Posterior cingulate gyrus (tissue), 11 donors: Measurements from ENCODE around the gene RALGAPA1.
"Not testable (repeated sequence)": the region's sequence is repeated elsewhere in the genome, so short reads cannot be mapped to it uniquely, and the experiment has no call there.

Experiments
- DNase-seq, 10 donors: peaks; one replicate each; pipeline versions ENCODE4 v3.0.0 to v3.0.0-alpha.2; 2020 to 2021; ENCODE audit warnings: mixed read lengths in 3 of 10
- intact Hi-C: fragments of 100-400 bp; cut with DNase I; formaldehyde crosslinking; loops from one replicate; pipeline ENCODE4 v1.15.1; 2023

The RALGAPA1 gene

DNA sequence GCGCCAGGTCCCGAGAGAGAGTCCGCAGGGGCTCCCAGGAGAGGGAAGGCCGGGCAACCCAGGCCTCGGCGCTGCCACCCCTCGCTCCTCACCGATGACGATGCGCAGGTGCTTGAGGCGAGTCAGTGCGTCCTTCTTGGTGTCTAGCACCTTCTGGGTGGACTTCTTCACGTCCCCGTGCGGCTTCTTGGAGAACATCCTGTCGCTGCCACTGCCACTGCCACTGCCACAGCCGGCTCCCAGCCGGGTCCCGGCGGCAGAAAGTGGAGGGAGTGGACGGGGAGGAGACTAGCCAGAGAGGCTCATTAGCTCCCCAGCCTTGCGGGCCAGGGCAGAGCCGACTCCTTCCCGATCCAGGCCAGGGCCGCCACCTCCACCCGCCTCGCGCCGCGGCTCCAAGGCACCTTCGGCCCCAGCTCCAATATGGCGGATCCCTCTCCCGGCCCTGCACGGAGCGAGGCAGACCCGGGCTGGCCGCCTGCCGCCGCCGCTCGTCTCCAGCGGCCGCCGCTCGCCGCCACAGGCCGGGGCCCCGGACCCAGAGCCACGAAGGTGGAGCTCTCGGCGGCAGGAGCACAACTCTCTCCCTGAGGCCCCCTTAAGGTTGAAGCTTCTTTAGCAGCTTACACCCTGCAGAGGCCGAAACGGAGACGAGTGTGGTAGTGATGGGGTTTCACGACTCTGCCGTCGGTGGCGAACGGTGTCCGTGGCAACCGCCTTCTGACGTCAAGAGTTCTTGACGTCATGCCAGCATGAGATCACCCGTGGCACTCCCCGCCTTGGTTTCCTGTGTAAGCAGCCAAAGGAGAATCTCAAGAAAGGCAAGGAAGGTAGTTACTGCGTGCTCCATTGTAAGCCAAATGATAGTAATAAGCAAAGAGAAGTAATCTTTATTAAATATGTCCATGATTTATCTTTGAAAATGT, at the start of gene RALGAPA1:
Gene RALGAPA1 (minus strand): TSS at position 658 of the 926 bp plus-strand sequence. CDS start 460 bp downstream, at position 198.
- intact Hi-C loops: loop anchor here (1.0 kb wide), 1 partner anchor 17 kb away; the partner anchor contains the start of gene BRMS1L
- peak; percentile 76 to 98 (median 88) for DNase-seq

DNA sequence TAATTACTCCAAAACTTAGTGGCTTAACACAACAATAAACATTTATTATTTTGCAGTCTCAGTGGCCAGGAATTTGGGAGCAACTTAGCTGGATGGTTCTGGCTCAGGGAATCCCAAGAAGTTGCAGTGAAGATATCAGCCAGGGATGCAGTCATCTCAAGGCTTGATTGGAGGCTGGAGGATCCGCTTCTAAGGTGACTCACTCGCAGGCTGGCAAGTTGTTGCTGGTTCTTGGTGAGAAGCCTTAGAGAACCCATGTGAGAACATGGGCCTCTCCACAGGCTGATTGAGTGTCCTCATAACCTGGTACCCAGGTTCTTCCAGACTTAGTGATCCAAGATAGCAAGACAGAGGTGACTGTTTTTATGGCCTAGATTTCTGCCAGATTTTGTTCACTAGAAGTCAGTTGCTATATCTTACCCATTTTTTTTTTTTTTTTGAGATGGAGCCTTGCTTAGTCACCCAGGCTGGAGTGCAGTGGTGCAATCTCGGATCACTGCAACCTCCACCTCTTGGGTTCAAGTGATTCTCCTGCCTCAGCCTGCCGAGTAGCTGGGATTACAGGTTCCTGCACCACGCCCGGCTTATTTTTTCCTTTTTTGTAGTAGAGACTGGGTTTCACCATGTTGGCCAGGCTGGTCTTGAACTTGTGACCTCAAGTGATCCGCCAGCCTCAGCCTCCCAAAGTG, 49.6 kb upstream of the RALGAPA1 start:
- intact Hi-C loops: no loop called here

DNA sequence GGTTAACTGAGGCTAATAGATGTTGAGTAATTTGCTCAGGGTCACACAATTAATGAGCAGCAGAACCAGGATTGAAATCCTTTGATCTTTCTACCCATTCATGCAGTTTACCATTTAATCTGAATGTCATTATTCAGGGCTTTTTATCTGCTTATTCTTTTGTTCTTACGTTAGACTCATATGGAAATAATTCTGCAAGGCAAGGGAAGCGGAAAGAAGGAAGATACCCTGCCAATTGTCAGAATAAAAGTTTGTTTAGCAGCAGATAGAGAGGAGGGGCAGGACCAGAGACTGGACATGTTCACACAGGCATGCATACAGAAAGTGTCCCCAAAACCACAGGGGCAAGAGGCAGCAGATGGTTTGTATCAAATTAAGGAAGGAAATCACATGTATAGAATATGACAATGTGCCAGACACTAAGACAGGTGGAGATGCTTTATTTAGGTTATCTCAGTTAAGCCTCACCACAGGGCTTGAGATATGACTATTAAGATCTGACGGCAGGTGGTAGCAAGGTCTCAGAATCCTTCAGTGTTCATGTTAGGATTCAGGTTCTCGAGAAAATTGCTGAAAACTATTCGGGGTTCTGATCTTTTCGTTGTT, 46.9 kb upstream of the RALGAPA1 start:
- intact Hi-C loops: no loop called here
- no peak for DNase-seq

More for the DNA sequence above, 49.6 kb upstream of the RALGAPA1 start:
- no peak for DNase-seq

DNA sequence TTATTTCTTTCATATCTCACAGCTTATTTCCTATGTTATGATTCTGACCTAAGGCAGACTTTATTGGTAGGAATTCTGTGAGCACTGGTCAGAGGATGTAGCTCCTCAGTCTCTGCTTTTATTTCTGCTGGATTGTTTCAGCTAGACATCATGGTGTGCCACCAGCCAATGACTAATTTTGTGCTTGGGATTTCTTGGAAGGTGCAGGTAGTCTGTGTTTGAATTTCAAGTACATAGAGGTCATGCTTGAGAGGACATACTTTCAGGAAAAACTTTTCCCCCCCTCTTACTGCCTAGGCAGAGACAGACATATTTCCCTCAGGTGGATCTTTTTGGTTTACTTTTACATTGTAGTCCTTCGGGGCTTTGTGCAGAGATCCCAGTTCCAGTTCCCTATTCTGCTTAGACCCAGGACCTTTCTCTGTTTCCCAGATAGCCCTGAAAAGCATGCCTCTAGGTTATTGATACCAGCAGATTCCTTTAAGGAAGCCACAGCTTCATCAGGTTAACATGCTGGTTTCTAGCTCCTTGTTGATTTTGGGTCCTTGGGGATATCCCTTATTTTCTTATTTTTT, 45.7 kb upstream of the RALGAPA1 start:
- DNase-seq: no peak
- intact Hi-C loops: no loop called here

DNA sequence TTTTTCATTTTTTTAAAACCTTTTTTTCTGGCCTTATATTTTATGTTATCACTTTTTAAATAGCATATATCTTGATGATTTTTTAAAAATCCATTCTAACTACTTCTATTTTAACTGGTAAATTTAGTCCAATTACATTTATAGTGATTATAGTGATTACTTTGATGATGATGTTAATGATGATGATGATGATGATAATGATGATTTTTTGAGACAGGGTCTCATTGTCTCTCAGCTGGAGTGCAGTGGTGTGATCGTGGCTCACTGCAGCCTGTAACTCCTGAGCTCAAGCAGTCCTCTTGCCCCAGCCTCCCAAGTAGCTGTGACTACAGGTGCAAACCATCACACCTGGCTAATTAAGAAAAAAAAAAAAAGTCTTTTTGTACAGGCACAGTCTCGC, 44.1 kb upstream of the RALGAPA1 start:
- intact Hi-C loops: no loop called here
- no peak for DNase-seq

DNA sequence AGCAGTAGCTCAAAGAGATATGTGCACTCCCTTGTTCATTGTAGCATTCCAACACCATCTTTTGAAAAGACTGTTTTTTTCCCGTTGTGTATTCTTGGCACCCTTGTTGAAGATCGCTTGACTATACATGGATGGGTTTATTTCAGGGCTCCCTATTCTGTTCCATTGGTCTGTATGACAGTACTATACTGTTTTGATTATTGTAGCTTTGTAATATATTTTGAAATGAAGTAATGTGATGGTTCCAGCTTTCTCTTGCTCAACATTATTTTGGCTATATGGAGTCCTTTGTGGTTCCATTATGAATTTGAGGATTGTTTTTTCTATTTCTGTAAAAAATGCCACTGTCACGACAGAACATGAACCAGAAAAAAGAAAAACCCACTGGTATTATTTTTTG, 42.7 kb upstream of the RALGAPA1 start:
- no peak for DNase-seq
- intact Hi-C loops: no loop called here

DNA sequence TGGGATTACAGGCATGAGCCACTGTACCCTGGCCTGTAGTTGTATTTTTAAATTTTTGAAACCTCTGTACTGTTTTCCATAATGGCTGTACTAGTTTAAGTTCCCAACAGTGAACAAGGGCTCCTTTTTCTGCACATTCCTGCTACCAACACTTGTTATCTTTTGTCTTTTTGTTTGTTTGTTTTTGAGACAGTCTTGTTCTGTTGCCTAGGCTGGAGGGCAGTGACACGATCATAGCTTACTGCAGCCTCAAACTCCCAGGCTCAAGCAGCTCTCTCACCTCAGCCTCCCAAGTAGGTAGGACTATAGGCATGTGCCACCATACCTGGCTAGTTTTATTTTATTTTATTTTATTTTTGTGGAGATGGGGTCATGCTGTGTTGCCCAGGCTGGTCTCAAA, 40.0 kb upstream of the RALGAPA1 start:
- no peak for DNase-seq
- intact Hi-C loops: no loop called here

DNA sequence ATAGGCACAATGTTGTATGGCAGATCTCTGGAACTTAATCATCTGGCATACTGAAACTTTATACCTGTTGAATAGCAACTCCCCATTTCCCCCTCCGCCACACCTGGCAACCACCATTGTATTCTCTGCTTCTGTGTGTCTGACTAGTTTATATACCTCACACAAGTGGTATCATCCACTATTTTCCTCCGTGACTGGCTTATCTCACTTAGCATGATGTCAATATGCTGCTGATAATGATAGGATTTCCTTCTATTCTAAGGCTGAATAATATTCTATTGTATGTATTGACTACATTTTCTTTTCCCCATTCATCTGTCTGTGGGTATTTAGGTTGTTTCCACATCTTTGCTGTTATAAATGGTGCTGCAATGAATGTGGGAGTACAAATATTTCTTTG, 38.5 kb upstream of the RALGAPA1 start:
- intact Hi-C loops: no loop called here
- no peak for DNase-seq

DNA sequence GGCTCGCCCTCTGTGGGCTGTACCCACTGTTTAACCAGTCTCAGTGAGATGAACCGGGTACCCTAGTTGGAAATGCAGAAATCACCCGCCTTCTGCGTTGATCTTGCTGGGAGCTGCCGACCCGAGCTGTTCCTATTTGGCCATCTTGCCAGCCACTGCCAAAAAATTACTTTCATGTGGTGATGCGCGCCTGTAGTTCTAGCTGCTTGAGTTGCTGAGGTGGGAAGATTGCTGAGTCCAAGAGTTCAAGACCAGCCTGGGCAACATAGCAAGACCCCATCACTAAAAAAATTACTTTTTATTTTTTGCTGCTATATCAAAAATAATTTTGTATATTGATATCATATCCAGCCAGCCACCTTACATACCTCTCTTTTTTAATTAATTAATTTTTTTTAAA, 35.4 kb upstream of the RALGAPA1 start:
- no peak for DNase-seq
- intact Hi-C loops: no loop called here

DNA sequence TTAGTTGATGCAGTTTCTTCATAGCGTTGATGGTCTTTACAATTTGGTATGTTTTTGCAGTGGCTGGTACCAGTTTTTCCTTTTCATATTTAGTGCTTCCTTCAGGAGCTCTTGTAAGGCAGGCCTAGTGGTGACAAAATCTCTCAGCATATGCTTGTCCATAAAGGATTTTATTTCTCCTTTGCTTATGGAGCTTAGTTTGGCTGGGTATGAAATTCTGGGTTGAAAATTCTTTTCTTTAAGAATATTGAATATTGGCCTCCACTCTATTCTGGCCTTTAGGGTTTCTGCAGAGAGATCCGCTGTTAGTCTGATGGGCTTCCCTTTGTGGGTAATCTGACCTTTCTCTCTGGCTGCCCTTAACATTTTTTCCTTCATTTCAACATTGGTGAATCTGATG, 33.1 kb upstream of the RALGAPA1 start:
- intact Hi-C loops, DNase-seq: not testable (repeated sequence)

DNA sequence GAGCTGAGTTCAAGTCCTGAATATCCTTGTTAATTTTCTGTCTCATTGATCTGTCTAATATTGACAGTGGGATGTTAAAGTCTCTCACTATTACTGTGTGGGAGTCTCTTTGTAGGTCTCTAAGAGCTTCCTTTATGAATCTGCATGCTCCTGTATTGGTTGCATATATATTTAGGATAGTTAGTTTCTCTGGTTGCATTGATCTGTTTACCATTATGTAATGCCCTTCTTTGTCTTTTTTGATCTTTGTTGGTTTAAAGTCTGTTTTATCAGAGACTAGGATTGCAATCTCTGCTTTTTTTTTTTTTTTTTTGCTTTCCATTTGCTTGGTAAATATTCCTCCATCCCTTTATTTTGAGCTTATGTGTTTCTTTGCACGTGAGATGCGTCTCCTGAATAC, 32.6 kb upstream of the RALGAPA1 start:
- intact Hi-C loops, DNase-seq: not testable (repeated sequence)

DNA sequence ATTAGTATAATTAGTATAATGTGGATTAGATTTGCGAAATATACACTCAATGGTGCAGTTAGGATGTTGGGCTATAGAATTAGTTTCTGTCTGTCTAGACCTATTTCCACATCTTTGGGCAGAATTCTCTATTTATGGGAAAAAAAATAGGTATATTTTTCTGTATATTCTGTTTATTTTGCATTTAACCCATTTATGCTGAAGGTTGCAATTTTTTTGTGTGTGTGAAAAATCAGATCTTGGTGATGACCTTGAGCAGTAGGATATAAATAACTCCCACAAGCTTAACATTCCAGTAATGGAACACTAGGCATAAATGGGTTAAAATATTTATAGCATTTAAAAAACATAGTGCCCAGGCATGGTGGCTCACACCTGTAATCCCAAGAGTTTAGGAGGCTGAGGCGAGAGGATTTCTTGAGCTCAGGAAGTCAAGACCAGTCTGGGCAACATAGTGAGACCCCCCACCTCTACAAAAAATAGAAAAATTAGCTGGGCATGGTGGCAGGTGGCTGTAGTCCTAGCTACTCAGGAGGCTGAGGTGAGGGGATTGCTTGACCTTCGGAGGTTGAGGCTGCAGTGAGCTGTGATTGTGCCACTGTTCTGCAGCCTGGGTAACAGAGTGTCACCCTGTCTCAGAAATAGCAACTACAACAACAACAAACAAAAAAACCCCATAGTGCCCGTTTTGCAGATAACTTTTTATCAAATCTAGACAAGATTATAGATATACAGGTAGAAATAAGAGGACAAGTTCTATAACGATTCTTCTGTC, 26.3 kb upstream of the RALGAPA1 start:
- no peak for DNase-seq
- intact Hi-C loops: no loop called here

DNA sequence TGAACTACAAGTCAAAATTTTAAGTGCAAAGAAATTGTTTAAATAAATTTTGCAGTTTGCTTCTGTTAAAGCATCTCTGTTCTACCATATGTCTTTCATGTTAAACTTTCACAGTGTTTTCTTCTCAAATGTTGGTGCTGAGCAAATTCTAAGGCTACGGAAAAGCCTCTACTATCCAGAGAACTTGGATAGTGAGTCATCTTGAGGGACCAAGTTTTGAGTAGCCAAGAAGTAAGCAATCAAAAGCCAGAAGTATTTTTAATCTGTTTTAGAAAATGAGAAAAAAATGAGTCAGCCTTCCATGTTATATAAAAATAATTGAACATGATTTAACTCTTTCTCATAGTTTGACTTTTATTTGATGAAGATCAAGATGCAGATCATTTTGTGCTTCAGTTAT, 20.4 kb upstream of the RALGAPA1 start:
- DNase-seq: no peak
- intact Hi-C loops: no loop called here

DNA sequence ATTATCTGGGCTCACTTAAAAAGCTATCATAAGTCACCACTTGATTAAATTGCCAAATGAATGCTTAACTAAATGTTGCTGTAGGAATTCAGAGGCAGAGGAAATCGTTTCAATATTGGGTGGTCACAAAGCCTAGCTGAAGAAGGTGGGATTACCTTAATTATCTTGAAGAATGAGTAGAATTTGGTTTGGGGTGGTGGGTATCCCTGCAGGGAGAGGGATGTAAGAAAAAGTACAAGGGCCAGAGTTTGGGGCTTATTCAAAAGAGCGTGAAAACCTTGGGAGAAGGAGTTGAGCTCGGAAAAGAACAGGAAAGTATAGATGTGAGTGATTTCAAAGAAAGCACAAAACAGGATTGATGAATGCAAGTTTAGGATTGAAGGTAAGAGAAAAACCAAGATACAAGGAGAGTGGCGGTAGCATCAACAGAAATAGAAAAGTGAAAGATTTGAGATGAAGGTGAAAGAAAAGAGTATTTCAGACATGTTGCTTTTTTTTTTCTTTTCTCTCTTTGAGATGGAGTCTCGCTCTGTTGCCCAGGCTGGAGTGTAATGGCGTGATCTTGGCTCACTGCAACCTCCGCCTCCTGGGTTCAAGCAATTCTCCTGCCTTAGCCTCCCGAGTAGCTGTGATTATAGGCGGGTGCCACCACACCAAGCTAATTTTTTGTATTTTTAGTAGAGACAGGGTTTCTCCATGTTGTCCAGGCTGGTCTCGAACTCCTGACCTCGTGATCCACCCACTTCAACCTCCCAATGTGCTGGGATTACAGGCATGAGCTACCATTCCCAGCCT, 18.8 kb upstream of the RALGAPA1 start:
- intact Hi-C loops: no loop called here
- DNase-seq: no peak

DNA sequence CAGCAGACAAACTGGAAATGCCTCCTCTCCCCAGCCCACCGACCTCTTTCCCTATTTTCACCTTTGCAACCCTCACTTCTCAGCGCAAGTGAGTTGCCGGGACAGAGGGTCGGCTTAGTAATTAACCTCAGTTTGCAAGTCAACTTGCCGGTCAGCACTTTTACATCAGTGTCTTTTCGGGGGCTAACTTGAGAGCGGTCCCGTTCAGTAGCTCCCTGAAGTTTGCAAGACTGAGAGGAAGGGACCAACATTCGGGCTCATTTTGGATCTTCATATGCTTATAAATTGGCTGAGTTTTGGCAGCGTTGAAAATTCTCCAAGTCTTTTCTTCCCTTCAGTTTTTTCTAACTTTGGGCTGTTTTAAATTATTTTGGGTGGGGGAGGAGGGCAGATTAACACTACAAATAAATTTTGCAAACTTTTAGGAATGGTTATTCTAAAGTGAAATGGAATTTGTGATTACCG, 17.9 kb upstream of the RALGAPA1 start:
- intact Hi-C loops: loop anchor here (1.0 kb wide), 1 partner anchor 18 kb away; the partner anchor contains the start of gene RALGAPA1
- no peak for DNase-seq

DNA sequence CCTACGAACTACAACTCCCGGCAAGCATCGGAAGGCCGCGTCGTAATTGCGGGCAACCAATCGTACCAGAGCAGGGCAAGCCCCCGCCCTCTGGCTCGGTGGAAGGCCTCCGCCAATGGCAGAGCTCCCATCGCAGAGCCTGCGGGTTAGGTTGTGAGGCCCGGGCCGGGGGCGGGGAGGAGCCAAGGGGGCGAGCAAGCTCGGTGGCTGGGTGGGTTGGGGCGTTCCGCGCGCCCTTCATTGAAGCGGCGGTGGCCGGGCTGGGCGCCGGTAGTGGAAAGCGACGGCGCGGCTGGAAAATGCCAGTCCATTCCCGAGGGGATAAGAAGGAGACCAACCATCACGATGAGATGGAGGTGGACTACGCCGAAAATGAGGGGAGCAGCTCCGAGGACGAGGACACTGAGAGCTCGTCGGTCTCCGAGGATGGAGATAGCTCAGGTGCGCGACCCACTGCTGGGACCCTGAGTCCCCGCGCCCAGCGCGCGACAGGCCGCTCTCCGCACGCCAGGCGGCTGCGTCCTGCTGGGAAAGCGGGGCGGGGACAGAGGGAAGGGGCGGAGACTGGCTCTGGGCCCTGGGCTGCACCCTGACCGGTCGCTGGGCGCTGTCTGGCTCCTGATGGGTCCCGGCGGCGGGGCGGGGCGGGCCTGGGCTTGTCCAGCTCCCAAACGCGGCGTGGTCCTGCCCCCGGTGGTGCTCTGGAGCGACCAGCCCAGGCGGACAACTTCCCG, 17.3 kb upstream of the RALGAPA1 start, which contains the start of gene BRMS1L:
Gene BRMS1L (plus strand): TSS at position 121 of the 734 bp plus-strand sequence. CDS start 179 bp downstream, at position 300.
- peak; percentile 94 to 100 (median 98) for DNase-seq
- intact Hi-C loops: loop anchor here (1.0 kb wide), 1 partner anchor 17 kb away; the partner anchor contains the start of gene RALGAPA1

DNA sequence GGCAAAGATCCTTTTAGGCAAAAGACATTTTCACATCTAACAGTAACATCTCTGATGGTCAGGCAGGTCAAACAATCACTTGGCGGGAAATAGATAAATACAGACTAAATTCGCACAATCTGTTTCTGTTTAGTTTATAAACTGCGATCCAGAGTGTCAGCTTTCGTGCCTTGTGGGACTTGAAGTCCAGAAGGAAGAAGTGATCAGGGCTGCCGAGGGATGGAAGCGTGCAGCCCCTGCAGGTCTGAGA, 16.8 kb upstream of the RALGAPA1 start:
- no peak for DNase-seq
- intact Hi-C loops: loop anchor here (1.0 kb wide), 1 partner anchor 17 kb away; the partner anchor contains the start of gene RALGAPA1

DNA sequence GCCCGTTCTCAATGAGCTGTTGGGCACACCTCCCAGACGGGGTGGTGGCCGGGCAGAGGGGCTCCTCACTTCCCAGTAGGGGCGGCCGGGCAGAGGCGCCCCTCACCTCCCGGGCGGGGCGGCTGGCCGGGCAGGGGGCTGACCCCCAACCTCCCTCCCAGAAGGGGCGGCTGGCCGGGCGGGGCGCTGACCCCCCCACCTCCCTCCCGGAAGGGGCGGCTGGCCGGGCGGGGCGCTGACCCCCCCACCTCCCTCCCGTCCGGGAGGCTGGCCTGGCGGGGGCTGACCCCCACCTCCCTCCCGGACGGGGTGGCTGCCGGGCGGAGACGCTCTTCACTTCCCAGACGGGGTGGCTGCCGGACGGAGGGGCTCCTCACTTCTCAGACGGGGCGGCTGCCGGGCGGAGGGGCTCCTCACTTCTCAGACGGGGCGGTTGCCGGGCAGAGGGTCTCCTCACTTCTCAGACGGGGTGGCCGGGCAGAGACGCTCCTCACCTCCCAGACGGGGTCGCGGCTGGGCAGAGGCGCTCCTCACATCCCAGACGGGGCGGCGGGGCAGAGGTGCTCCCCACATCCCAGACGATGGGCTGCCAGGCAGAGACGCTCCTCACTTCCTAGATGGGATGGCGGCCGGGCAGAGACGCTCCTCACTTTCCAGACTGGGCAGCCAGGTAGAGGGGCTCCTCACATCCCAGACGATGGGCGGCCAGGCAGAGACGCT, 15.5 kb upstream of the RALGAPA1 start:
- intact Hi-C loops, DNase-seq: not testable (repeated sequence)
